ENCODE results near the gene ST6GALNAC3.

Gene ST6GALNAC3

DNA sequence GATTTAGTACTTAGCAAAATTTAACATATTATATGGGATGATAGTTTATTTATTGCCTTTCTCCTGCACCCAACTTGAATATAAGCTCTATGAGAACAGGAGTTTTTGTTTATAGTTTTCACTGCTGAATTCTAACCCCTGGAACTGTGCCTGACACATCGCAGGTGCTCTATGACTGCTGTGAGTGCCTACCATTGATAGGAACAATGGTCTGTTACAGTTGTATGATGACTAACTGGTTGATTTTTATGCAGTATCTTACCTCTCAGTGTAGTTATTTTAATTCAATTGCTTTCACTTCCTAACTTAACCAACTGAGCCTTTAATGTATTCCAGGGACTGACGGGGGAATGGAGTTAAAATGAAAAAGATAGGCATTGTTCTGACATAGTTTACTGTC, 336.0 kb downstream of the ST6GALNAC3 start:
- TF ChIP-seq, protein P1, sequence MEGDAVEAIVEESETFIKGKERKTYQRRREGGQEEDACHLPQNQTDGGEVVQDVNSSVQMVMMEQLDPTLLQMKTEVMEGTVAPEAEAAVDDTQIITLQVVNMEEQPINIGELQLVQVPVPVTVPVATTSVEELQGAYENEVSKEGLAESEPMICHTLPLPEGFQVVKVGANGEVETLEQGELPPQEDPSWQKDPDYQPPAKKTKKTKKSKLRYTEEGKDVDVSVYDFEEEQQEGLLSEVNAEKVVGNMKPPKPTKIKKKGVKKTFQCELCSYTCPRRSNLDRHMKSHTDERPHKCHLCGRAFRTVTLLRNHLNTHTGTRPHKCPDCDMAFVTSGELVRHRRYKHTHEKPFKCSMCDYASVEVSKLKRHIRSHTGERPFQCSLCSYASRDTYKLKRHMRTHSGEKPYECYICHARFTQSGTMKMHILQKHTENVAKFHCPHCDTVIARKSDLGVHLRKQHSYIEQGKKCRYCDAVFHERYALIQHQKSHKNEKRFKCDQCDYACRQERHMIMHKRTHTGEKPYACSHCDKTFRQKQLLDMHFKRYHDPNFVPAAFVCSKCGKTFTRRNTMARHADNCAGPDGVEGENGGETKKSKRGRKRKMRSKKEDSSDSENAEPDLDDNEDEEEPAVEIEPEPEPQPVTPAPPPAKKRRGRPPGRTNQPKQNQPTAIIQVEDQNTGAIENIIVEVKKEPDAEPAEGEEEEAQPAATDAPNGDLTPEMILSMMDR (IDR thresholded peaks at IDR 0.05; ENCODE audit: low read depth, low read length, missing control alignments): no peak
- DNase-seq (ENCODE audit: low read depth): no peak
- in situ Hi-C loops (cut with HindIII; ENCODE audit: low sequenced_read_pairs): no loop called here
- H3K4me3 ChIP-seq (ENCODE audit: low read depth, low read length): no peak overlapping the region

- DNase-seq (ENCODE audit: low read depth): no peak
- TF ChIP-seq, protein P1 (IDR thresholded peaks at IDR 0.05; ENCODE audit: low read depth, low read length, missing control alignments): no peak
- H3K4me3 ChIP-seq (ENCODE audit: low read depth, low read length): no peak overlapping the region
- in situ Hi-C loops (cut with HindIII; ENCODE audit: low sequenced_read_pairs): no loop called here
Observed at GRCh38 chr1:76418531-76418930, 344.0 kb downstream of the ST6GALNAC3 start.

DNA sequence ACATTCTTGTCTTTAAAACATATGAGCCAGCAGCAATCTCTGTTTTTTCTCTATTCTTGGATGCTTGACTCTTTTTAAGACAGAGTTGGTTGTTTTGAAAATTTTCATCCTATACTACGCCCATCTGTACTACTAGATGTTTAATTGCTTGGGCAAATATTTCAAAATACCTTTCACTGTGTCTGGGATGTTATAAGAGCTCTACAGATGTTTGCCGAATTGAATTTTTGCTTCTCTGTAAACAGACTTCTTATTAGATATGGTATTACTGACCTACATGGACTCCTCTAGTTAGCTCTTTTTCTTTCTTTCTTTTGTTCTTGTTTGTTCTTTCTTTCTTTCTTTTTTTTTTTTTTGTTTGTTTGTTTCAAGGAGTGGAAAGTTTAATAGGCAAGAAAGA, 345.1 kb downstream of the ST6GALNAC3 start:
- DNase-seq (ENCODE audit: low read depth): no peak
- TF ChIP-seq, protein P1 (IDR thresholded peaks at IDR 0.05; ENCODE audit: low read depth, low read length, missing control alignments): no peak
- H3K4me3 ChIP-seq (ENCODE audit: low read depth, low read length): no peak overlapping the region
- in situ Hi-C loops (cut with HindIII; ENCODE audit: low sequenced_read_pairs): no loop called here

DNA sequence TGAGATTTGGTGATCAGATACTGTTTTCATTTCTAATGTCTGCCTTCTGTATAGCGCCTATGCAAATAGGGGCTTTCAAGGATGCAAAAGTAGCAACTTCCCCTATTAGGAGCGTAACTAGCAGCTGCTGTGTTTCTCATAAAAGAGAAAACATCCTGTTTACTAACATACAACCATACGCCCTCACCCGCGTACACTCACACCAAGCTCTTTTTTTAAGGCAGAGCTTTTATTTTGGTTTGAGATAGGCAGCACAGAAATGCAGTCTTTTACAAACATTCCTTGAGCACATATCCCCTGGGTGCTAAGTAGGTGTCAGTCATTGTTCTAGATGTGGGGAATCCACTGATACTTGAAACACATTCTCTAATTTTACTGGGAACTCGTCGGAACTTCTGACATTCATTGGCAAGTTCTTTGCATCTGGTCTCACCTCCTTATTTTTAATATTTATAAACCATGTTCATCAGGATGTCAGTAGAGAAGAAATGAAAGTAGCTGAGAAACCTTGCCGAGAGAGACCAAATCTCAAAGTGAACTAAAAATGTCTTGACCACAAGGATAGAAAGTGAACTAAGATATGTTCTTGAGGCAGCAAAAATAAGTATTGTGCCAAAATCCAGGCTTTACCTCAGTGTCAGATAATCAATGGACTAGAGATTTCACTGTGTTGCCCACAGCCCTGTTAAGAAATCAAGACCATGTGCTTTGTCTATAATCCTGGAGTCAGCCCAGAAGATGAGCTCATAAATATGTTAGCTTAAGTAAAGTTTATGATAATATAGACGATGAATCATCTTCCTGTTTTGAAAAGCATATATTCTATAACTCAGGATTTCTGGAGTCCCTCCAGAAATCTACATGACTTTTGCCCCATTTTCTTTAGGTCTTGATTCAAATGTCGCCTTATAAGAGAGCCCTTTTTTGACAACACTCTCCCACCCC, 350.9 kb downstream of the ST6GALNAC3 start:
- peak; percentile 9 for DNase-seq (ENCODE audit: low read depth)
- in situ Hi-C loops (cut with HindIII; ENCODE audit: low sequenced_read_pairs): no loop called here
- TF ChIP-seq, protein P1 (IDR thresholded peaks at IDR 0.05; ENCODE audit: low read depth, low read length, missing control alignments): no peak
- no peak overlapping the region for H3K4me3 ChIP-seq (ENCODE audit: low read depth, low read length)

GRCh38 chr1:76426606-76427005, 352.1 kb downstream of the ST6GALNAC3 start:
- no peak overlapping the region for H3K4me3 ChIP-seq (ENCODE audit: low read depth, low read length)
- TF ChIP-seq, protein P1 (IDR thresholded peaks at IDR 0.05; ENCODE audit: low read depth, low read length, missing control alignments): no peak
- DNase-seq (ENCODE audit: low read depth): no peak
- in situ Hi-C loops (cut with HindIII; ENCODE audit: low sequenced_read_pairs): no loop called here

GRCh38 chr1:76428028-76428427, 353.5 kb downstream of the ST6GALNAC3 start:
- TF ChIP-seq, protein P1 (IDR thresholded peaks at IDR 0.05; ENCODE audit: low read depth, low read length, missing control alignments): no peak
- in situ Hi-C loops (cut with HindIII; ENCODE audit: low sequenced_read_pairs): no loop called here

More at GRCh38 chr1:76428028-76428427, 353.5 kb downstream of the ST6GALNAC3 start:
- no peak overlapping the region for H3K4me3 ChIP-seq (ENCODE audit: low read depth, low read length)
- DNase-seq (ENCODE audit: low read depth): no peak
